Measurements from ENCODE around the gene B4GALT2.

Gene B4GALT2

DNA sequence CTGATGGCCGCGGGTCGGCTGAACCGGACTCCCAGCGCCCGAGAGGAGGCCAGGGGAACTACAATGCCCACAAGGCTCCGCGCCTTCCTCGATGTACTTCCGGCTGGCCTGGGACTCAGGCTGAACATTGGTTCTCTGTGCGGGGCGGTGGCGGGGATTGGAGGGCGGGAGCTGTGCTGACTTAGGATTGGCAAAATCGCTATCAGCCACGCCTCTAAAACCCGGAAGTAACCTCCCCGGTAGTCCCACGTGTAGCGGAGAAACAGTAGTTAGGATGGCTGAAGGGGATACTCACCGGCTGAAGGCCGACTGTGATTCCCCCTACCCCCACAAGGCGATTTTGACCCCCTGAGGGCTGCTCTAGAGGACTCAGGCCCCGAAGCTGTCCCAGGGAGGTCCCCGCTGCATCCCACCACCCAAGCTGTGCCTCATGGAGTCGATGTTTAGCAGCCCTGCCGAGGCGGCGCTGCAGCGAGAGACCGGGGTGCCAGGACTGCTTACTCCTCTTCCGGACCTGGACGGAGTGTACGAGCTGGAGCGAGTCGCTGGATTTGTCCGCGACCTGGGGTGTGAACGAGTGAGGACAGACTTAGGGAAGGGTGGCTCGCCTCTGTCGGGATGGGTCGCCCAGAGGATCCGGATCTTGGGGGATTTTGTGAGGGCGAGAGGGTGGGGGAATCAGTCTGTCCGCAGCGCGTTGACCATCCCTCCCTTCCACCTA, 9.1 kb upstream of the B4GALT2 start, which contains the start of gene DPH2:
Gene DPH2, plus strand, starts transcription at position 265 of the 721 bp plus-strand sequence. Its CDS starts 166 bp downstream, at position 431.
- DNase-seq: peak; percentile 95 to 96

DNA sequence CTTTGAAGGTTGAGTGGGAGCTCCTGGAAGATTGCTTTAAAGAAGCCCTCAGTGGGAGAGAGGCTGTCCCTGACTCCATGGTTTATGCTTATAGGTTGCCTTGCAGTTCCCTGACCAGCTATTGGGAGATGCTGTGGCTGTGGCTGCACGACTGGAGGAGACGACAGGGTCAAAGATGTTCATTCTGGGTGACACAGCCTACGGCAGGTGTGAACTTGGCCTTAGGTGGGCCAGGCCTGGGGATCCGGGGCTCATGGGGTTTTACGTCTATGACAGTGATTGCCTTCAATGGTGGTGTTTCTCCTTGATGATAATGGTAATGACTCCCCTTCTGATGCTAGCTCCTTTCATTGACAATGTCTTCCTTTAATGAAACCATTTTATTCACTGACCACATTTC, 8.5 kb upstream of the B4GALT2 start:
- DNase-seq: no peak

DNA sequence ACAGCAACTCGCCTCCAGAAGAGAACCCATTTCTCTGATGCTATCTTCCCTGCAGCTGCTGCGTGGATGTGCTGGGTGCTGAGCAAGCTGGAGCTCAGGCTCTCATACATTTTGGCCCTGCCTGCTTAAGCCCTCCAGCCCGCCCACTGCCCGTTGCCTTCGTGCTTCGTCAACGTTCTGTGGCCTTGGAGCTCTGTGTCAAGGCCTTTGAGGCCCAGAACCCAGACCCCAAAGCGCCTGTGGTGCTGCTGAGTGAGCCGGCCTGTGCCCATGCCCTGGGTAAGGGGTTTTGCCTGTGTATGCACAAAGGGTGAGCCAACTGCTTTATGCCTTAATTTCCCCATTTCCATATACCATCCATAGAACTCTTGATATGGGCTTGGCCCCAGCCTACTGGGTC, 8.1 kb upstream of the B4GALT2 start:
- no peak for DNase-seq

DNA sequence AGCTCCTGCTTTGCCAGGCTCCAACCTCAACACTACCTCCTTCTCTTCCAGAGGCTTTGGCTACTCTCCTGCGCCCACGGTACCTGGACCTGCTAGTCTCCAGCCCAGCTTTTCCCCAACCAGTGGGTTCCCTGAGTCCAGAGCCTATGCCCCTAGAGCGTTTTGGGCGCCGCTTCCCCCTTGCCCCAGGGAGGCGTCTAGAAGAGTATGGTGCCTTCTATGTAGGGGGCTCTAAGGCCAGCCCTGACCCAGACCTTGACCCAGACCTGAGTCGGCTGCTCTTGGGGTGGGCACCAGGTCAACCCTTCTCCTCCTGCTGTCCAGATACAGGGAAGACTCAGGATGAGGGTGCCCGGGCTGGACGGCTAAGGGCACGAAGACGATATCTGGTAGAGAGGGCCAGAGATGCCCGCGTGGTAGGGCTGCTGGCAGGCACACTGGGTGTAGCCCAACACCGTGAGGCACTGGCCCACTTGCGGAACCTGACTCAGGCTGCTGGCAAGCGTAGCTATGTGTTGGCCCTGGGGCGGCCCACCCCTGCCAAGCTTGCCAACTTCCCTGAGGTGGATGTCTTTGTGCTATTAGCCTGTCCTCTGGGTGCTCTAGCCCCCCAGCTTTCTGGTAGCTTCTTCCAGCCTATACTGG, 7.6 kb upstream of the B4GALT2 start:
- no peak for DNase-seq

DNA sequence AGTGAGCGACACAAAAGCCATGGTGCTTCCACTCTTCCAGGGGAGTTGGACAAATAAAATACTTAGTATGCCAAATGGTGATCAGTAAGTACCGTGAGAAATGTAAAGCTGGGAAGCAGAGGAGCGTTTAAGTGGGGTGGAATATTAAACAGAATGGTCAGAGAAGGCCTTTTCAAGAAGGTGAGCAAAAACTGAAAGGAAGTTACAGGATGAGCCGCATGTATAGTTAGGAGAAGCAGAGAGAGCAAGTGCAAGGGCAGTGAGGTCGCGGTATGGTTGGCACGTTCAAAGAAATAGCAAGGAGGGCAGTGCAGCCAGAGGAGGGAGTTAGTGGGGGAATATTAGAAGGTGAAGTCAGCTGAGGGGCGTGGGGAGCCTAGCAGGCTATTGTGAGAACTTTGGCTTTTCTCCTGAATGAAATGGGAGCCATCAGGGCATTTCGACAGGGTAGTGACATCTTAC, 5.0 kb upstream of the B4GALT2 start:
- DNase-seq: no peak

DNA sequence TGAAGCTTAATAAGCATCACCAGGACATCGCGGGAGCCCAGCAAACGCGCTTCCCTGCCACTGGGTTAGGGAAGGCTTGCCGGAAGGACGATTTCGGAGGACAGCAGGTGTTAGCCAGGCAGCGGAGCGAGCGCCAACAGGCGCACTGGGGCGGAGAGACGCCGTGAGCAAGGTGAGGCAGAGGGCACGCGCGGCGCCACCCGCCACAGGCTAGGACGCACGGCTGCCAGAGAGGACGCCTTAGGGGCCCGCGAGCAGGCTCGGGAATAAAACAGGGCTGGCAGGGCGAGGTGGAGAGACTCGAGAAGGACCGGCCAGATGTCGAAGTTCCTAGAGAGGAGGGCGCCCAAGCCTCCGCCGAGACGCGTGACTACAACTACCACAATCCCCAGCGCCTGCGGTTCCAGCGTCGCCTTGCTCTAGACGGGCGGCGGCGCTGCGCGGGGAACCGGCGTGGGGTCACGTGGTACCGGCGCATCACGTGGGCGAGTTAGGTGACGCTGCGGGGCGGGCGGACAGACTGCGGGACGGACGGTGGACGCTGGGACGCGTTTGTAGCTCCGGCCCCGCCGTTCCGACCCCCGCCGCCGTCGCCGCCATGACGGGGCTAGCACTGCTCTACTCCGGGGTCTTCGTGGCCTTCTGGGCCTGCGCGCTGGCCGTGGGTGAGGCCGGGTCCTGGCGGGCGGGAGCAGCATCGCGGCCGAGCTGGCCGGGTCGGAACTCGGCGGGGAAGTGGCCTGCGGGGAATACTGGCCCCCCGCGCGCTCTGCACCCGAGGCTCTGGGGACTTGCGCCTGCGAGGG, 4.4 kb upstream of the B4GALT2 start, which contains the start of gene ATP6V0B:
Gene ATP6V0B, plus strand, starts transcription at position 518 of the 806 bp plus-strand sequence. Its CDS starts 81 bp downstream, at position 599.
- peak; percentile 94 for DNase-seq

DNA sequence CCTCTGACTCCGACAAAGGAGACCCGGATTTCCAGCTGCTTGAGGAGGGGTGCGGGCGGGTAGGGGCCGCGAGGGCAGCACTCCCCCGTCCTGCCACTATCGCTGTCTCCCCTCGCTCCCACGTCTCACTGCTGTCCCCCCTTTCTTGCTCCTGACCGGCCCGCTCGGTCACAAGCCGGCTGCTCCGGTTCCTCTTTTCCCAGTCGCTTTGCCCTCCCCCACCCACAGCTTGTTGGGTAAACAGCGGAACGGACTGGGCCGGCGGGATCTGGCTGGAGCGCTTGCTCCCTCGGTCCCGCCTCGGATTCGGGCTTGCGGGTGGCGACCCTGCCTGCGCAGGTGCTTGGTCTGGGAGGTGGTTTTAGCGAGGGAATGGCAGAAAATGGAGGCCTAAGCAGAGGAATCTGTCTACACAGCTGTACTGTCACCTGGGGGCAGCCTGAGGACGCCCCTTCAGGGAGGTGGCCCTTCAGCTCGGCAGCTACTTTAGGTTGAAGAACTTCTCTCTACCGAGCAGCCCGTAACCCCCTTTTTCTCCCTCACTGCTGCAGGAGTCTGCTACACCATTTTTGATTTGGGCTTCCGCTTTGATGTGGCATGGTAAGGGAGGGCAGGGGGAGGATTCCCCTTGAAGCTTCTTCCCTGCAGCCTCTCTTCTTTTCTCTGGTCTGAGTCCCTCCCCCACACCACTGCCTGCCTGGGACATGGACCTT, 3.6 kb upstream of the B4GALT2 start:
- peak; percentile 22 to 25 for DNase-seq

DNA sequence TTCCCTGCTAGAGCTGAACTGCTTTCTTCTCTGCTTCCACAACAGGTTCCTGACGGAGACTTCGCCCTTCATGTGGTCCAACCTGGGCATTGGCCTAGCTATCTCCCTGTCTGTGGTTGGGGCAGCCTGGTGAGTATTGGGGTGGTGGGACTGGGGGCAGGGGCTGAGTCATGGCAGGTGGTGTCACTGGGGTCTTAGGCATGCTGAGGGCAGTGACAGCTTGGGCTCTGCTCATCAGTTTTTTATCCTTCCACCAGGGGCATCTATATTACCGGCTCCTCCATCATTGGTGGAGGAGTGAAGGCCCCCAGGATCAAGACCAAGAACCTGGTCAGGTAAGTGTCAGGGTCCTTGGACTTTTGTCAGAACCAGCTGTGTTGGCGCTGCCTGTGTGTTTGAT, 3.0 kb upstream of the B4GALT2 start:
- no peak for DNase-seq

DNA sequence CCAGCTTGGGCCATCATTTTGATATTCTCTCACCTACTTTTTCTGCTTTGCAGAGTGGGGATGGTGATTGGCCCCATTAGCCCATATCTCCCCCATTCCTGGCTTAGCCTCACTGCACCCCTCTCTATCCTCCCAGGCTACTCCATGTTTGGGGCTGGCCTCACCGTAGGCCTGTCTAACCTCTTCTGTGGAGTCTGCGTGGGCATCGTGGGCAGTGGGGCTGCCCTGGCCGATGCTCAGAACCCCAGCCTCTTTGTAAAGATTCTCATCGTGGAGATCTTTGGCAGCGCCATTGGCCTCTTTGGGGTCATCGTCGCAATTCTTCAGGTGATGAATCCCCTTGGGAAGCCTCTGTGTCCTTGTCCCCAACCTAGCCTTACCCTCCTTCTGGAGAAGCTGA, 2.1 kb upstream of the B4GALT2 start:
- no peak for DNase-seq

DNA sequence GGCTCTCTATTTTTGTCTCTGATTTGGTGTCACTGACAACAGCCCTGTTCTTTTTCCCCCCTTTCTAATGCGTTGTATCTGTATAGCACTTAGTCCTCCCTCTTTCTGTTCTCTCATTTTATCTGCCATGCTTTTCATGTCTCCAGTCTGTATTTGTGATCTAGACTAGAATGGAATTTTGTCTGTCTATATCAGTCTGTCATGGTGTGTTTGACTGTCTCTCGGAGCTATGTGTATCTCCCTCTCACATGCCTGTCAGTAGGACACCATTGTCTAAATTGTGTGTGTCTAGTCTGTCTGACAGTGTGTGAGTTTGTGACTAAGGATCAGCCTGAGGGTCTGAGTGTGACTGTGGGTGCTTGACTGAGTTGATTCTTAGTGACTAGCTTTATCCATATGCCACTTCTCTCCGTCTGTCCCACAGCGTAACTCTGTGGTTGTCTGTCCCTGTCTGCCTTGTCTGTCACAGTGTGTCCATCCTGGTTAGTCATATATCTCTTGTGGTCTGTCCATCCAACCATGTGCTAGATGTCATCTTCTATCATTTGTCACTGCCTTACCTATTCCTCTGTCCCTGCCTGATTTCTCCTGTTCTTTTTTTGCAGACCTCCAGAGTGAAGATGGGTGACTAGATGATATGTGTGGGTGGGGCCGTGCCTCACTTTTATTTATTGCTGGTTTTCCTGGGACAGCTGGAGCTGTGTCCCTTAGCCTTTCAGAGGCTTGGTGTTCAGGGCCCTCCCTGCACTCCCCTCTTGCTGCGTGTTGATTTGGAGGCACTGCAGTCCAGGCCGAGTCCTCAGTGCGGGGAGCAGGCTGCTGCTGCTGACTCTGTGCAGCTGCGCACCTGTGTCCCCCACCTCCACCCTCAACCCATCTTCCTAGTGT, 1.4 kb upstream of the B4GALT2 start:
- DNase-seq: no peak

DNA sequence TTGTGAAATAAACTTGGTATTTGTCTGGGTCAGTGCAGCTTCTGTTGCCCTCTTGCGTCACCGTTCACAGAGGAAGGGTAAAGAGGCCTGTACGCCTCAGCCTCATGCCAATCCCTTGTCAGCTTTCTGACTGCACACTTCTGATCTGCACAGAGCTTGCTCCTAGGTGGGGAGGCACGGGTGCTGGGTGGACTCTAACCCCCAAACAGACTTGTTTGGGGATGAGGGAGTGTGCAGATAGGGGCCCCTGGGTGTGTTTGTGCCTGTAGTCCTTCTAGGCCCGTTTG, 803 bp upstream of the B4GALT2 start:
- no peak for DNase-seq

DNA sequence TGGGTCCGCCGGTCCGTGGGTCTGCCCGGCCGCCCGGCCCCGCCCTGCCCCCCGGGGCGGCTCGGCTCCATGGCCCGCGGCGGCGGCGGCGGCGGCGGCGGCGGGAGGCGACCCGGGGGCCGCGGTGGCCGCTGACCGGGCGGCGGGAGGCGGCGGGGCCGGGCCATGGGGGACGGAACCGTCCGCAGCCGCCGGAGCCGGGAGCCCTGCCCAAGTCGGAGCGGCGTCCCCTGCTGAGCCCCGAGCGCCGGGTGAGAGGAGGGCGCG, 184 bp downstream of the B4GALT2 start:
- no peak for DNase-seq

DNA sequence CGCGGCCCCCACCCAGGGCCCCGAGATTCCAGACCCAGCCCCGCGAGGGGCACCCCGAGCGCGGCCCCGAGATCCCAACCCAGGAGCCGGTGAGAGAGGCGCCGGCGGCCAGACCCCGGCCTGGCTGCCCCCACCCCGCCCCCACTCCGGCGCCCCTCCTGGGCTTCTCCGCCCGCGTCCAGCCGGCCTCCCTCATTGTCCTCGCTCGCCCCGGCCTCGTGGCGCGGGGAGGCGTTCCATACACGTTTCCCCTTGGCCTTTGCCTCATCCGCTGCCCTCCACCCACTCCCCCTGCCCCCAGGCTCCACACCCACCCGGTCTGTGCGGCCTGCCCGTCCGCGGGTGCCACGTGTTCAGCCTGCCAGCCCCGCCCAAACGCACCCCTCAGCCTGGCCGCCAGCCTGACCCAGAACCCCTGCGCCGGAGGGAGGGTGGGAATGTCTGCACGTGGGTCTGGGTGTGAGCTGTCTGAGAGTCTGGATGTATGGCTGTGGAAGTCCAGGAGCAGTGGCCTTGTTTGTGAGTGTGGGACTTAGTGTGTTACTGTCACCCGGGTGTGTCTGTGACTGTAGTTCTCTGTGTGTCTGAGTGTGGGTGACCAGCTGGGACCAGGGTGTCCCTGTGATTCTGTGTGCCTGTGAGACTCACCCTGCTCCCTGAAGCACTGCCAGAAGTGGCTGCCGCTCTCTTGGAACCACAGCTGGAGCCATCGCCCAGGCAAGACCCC, 681 bp downstream of the B4GALT2 start:
- peak; percentile 15 to 29 for DNase-seq

DNA sequence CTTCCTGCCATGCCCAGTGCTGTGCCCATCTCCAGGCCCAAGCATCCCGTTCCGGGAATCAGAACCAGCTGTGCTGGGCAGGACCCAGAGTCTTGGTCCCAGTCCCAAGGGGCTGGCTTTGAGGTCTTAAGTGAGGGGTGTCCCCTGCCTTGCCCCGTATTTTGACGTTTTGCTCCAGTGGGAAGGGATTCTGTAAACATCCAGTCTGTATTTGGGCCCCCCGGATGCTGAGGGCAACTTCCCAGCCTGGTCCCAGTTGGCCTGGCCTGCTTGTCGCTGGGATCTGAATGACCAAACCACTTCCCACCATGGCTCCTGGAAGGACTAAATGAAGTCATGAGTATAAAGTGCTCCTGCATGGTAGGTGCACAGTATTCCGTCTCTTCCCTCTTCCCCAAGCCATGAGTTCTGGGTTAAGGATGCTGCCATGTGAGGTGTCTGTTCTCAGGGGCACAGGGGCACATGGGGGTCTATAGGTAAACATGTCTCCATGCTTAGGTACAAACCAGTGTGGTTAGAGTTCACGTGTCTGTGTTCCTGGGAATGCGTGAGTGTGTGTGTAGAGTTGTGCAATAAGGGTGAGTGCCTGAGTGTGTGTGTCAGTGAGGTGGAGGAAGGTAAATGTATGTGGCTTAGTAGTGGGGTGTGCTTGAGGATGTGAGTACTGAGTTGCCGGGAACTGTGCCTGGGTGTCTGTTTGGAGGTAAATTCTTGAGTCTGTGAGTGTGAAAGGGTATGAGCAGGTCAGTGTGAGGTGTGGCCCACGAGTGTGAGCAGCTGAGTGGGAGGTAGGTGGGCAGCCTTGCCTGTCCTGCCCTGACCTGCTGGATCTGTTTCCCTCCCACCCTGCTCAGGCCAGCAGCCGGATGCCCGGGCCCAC, 1.5 kb downstream of the B4GALT2 start:
- no peak for DNase-seq

DNA sequence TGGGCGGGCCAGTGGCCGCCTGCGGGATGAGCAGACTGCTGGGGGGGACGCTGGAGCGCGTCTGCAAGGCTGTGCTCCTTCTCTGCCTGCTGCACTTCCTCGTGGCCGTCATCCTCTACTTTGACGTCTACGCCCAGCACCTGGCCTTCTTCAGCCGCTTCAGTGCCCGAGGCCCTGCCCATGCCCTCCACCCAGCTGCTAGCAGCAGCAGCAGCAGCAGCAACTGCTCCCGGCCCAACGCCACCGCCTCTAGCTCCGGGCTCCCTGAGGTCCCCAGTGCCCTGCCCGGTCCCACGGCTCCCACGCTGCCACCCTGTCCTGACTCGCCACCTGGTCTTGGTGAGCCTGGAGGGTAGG, 2.1 kb downstream of the B4GALT2 start:
- no peak for DNase-seq

DNA sequence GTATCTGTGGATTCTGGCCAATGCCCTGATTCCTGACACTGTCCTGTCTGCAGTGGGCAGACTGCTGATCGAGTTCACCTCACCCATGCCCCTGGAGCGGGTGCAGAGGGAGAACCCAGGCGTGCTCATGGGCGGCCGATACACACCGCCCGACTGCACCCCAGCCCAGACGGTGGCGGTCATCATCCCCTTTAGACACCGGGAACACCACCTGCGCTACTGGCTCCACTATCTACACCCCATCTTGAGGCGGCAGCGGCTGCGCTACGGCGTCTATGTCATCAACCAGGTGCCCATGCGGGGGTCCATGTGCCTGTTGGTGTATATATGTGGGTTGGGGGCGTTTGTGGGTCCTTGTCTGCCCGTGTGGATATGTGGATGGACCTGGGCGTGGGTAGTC, 2.6 kb downstream of the B4GALT2 start:
- DNase-seq: no peak

DNA sequence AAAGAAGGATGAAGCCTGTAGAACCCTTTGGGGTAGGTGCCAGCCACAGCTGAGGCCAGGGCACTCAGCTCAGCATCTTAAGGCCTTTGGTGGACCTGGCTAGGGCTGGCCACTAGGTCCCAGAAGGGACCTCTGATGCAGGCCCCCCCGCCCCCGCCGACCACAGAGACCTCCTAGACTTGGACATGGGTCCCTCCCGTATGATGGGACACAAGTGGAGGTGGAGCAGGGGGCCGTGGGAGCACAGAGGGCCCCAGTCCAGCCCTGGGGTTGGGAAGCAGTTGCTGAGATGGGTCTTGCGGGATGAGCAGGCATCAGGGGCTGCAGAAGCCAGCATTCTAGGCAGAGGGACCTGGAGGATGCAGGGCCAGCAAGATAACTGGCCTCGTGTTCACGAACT, 3.2 kb downstream of the B4GALT2 start:
- DNase-seq: no peak

DNA sequence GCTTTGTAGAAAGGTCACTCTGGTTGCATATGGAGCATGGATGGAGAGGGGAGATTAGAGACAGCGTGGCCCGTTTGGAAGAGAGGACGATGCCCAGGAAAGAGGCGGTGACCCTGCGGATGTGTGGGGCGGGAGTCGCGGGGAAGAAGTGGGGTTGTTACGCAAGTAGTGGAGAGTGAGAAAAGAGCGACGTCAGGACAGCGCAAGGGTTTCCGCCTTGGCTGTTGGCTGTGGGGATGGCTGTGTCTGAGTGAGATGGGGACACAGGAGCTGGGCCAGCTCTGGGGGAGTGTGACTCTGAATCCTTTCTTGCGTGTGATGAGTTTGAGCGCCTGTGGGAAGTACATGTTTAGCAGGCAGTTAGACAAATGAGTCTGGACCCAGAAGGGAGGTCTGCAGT, 3.8 kb downstream of the B4GALT2 start:
- no peak for DNase-seq

DNA sequence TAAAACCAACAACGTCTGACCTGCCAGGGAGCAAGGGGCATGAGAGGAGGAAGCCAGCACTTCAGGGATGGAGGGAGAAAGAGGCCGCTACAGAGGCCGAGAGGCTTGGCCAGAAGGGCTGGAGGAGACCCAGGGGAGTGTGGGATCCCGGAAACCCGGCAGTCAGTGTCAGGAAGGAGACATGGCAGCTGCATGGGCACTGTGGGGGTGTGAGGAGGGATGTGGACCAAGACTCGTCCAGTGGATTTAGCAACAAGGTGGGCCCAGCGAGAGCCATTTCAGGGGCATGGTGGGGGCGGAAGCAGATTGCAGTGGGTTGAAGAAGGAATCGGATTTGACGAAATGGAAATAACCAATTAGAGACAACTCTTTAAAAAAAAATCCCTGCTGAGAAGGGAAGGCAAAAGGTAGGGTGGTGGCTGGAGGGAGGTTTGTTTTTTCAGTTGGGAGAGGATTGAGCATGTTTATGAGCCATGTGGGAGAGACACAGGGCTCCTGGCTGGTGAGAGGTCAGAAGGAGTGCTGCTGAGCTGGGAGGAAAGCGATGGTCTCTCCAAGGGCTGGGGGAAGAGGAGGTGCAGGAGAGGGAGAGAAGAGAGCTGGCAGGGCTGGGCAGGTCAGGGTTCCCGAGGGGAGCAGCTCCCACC, 4.4 kb downstream of the B4GALT2 start:
- DNase-seq: no peak

DNA sequence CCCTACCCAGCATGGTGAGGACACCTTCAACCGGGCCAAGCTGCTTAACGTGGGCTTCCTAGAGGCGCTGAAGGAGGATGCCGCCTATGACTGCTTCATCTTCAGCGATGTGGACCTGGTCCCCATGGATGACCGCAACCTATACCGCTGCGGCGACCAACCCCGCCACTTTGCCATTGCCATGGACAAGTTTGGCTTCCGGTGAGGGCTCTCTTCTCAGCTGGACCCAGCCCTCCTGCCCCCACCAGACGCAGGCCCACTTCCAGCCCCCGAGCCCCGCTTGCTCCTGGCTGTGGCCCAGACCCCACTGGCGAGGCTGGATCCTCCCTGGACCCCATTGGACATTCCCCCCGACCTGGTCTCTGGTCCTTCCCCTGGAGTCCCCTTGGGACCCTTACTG, 5.8 kb downstream of the B4GALT2 start:
- DNase-seq: no peak

Measured in activated CD4-positive, alpha-beta T cell treated with anti-CD3 and anti-CD28 coated beads for 4 hours (primary cell).